ENCODE measurements around the gene RAD18.

DNA sequence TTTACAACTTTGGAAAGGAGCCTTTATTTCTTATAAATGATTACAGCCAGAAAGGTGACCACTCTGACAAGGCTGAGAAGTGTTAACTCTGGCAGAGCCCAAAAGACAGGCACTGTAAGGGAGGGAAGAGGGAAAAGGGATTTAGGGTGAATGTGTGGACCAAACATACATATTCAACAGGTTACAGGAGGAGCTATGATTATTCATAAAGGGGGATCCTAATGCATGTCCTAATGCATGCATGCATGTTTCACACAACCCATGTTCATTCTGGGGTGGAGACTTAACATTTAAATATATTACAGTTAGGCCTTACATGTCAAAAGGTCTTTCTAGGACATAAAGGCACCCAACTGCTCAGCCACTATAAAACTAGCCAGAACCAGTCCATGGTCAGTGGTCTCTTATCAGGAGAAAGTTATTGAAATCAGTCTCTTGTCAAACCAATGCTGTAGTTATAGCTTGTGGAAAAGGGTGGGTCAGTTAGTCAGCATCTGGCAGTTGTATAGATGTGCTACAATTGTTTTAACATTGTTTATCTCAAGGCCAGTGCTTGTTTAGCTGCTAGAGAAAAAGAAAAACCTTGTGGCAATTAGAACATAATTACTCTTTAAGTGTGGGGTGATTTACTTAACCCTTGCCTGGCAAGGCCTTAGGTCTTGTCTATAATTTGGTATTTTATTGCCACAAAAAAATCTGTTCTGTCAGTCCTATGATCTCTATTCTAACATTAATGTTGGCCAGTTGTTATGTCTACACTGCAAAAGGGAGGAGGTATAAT lies 77.5 kb downstream of the RAD18 start:
- no peak for TF ChIP-seq POLR2A (IDR thresholded peaks at IDR 0.05)
- TF ChIP-seq, protein P1, sequence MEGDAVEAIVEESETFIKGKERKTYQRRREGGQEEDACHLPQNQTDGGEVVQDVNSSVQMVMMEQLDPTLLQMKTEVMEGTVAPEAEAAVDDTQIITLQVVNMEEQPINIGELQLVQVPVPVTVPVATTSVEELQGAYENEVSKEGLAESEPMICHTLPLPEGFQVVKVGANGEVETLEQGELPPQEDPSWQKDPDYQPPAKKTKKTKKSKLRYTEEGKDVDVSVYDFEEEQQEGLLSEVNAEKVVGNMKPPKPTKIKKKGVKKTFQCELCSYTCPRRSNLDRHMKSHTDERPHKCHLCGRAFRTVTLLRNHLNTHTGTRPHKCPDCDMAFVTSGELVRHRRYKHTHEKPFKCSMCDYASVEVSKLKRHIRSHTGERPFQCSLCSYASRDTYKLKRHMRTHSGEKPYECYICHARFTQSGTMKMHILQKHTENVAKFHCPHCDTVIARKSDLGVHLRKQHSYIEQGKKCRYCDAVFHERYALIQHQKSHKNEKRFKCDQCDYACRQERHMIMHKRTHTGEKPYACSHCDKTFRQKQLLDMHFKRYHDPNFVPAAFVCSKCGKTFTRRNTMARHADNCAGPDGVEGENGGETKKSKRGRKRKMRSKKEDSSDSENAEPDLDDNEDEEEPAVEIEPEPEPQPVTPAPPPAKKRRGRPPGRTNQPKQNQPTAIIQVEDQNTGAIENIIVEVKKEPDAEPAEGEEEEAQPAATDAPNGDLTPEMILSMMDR (IDR thresholded peaks at IDR 0.05): no peak
